ENCODE measurements around the gene NEK4. TPM values are rescaled to one million over a fixed set of nuclear protein-coding genes. Genes with fewer than 3 reads are reported as not detected.
A peak's percentile ranks its signal among the peaks of the same experiment; 100 is the strongest.

Gene NEK4
- total RNA-seq, 1 donor from 2014 or later = 32.9 TPM

DNA sequence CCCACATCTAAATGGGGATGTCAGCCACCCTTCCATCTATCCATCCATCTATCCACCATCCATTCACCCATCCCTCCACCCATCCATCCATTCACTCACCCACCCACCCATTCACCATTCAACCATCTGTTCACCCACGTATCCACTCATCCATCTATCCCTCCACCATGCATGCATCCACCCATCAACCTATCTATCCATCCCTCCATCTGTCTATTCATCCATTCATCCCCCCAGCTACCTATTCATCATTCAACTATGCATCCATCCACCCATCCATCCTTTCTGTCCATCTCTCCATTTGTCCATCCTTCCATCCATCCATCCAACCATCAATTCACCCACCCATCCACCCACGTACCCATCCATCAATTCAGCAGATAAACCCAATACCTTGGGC lies 38.4 kb upstream of the NEK4 start:
- no peak for DNase-seq (ENCODE audit: low spot score in 2 of 2, unreplicated experiment in 2 of 2)
- no peaks in the 10 kb centered on the region for H3K36me3 Mint-ChIP-seq
- no peak overlapping the region for H3K27ac Mint-ChIP-seq
- no peaks in the 10 kb centered on the region for H3K4me1 Mint-ChIP-seq
- TF ChIP-seq, protein P1, sequence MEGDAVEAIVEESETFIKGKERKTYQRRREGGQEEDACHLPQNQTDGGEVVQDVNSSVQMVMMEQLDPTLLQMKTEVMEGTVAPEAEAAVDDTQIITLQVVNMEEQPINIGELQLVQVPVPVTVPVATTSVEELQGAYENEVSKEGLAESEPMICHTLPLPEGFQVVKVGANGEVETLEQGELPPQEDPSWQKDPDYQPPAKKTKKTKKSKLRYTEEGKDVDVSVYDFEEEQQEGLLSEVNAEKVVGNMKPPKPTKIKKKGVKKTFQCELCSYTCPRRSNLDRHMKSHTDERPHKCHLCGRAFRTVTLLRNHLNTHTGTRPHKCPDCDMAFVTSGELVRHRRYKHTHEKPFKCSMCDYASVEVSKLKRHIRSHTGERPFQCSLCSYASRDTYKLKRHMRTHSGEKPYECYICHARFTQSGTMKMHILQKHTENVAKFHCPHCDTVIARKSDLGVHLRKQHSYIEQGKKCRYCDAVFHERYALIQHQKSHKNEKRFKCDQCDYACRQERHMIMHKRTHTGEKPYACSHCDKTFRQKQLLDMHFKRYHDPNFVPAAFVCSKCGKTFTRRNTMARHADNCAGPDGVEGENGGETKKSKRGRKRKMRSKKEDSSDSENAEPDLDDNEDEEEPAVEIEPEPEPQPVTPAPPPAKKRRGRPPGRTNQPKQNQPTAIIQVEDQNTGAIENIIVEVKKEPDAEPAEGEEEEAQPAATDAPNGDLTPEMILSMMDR (IDR thresholded peaks at IDR 0.05; ENCODE audit: unreplicated experiment) = no peak
- H3K4me3 Mint-ChIP-seq = no peak overlapping the region
- no peaks in the 10 kb centered on the region for H3K27me3 Mint-ChIP-seq (ENCODE audit: low read depth)
- H3K9me3 Mint-ChIP-seq = no peaks in the 10 kb centered on the region

DNA sequence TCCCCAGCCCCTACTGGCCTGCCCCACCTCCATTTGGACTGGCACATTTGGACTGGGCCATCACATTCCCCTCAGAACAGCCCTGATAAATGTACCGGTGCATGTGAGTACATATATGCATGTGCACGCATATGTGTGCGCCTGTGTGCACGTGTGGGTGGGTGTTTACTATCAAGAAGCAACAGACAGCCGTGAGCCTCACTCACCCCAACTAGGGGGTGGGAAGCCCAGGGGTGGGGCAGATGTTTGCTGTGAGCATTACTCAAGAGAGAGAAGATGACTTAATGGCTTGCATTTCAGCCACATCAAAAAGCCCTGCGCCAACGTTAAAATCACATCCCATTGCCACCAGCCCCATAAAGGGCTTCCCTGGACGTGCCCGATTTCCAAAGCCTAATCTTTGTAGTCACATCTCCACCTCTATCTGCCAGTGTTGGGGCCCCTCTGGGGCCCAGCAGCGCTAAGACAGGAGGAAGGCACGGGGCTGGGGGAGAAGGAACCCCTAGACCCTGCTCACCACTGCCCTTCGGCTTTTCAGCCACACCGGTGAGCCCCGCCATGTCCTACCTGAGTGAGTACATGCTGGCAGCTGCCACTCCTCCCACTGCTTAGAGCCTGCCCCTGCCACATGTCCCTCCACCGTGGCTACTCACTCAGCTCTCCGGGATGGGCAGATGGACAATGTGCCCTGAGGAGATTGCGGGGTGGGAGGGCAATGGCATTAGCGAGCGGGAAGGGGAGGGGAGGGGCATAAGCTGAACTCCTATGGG lies 34.7 kb upstream of the NEK4 start:
- no peak overlapping the region for H3K4me3 Mint-ChIP-seq
- no peaks in the 10 kb centered on the region for H3K27me3 Mint-ChIP-seq (ENCODE audit: low read depth)
- no peaks in the 10 kb centered on the region for H3K36me3 Mint-ChIP-seq
- peaks cover 14% of the 10 kb centered on the region for H3K4me1 Mint-ChIP-seq
- TF ChIP-seq, protein P1 (IDR thresholded peaks at IDR 0.05; ENCODE audit: unreplicated experiment) = no peak
- H3K9me3 Mint-ChIP-seq = no peaks in the 10 kb centered on the region
- no peak overlapping the region for H3K27ac Mint-ChIP-seq
- DNase-seq (ENCODE audit: low spot score in 2 of 2, unreplicated experiment in 2 of 2) = no peak

DNA sequence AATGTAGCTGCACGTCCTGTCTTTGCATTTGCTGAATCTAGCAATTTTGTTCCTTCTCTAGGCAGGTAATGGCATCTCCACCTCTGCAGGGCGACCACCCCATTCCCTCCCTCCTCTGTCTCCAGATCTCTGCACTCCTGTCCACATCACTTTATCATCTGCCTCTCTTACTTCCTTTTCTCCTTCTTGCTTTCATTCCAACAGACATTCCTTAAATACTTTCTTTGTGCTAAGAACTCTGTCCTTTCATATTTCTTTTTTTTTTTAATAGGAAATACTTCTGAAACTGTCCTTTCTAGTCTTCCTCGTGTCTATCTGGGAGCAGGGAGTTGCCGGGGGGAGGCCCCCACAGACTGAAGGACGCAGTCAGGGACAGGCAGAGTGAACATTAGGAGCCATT lies 31.1 kb upstream of the NEK4 start:
- H3K27me3 Mint-ChIP-seq (ENCODE audit: low read depth) = no peaks in the 10 kb centered on the region
- H3K9me3 Mint-ChIP-seq = no peaks in the 10 kb centered on the region
- no peaks in the 10 kb centered on the region for H3K36me3 Mint-ChIP-seq
- DNase-seq (ENCODE audit: low spot score in 2 of 2, unreplicated experiment in 2 of 2) = no peak
- H3K4me1 Mint-ChIP-seq = peaks cover 24% of the 10 kb centered on the region
- TF ChIP-seq, protein P1 (IDR thresholded peaks at IDR 0.05; ENCODE audit: unreplicated experiment) = no peak
- H3K4me3 Mint-ChIP-seq = no peak overlapping the region
- peak overlapping the region; percentile 84 for H3K27ac Mint-ChIP-seq

DNA sequence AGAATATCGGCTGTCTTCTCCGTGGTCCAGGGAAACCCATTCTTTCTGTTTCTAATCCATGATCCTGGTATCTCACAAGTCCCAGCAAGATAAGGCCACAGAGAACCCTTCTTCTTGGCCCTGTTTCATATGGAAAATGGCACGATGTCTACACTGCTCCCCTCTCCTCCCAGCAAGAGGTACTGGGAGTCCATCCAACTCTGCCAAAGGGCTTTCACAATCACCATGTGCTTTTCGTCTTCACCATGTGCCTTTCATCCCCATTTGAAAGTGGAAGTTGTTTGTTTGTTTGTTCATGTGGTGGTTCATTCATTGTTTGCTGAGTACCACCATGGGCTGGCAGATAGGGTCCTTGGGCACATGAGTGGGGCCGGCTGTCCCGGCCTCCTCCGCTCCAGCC lies 29.3 kb upstream of the NEK4 start:
- Mint-ChIP-seq H3K36me3 (no peaks in the 10 kb centered on the region), H3K4me1 (peaks cover 24% of the 10 kb centered on the region), H3K9me3 (no peaks in the 10 kb centered on the region), H3K27ac (no peak overlapping the region), H3K4me3 (no peak overlapping the region), H3K27me3 (ENCODE audit: low read depth) (no peaks in the 10 kb centered on the region)
- no peak for DNase-seq (ENCODE audit: low spot score in 2 of 2, unreplicated experiment in 2 of 2)
- TF ChIP-seq, protein P1 (IDR thresholded peaks at IDR 0.05; ENCODE audit: unreplicated experiment) = no peak

DNA sequence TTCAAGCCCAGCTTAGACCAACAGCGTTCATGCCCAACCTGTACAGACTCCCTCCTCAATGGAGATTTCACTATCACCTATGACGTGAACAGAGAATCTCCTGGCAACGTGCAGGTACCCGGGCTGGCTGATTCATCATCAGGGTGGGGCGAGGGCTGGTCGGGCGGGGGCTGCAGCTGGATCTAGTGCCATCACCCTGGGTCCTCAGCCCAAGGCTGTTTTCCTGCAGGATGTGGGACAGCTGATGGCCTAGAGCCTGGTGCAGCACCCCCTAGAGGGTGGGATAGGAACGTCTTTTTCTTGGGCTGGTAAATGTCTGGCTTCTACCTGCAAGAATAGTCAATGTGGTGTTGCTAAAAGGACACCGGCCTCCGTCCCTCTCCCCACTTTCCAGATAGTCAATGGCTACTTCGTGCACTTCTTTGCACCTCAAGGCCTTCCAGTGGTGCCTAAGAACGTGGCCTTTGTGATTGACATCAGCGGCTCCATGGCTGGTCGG lies 28.3 kb upstream of the NEK4 start:
- Mint-ChIP-seq H3K4me3 (no peak overlapping the region), H3K27ac (peak overlapping the region; percentile 39), H3K27me3 (ENCODE audit: low read depth) (no peaks in the 10 kb centered on the region), H3K36me3 (no peaks in the 10 kb centered on the region), H3K4me1 (peaks cover 24% of the 10 kb centered on the region), H3K9me3 (no peaks in the 10 kb centered on the region)
- no peak for DNase-seq (ENCODE audit: low spot score in 2 of 2, unreplicated experiment in 2 of 2)
- TF ChIP-seq, protein P1 (IDR thresholded peaks at IDR 0.05; ENCODE audit: unreplicated experiment) = peak; percentile 40

Data from mesothelial cell of epicardium (in vitro differentiated cells).